COLO668 (cell line): ENCODE measurements around the gene HOXB9.

Experiments used
- DNase-seq: peaks from one replicate; lab custom pipeline; 2025; ENCODE audit not compliant: unreplicated experiment; lab: John Stamatoyannopoulos, UW

Gene HOXB9

GRCh38 chr17:48626245-48627117, at the start of gene HOXB9:
Gene HOXB9 (minus strand): TSS chr17:48626358. CDS start chr17:48626269, 89 bp downstream.
- DNase-seq = peak; percentile 33

DNA sequence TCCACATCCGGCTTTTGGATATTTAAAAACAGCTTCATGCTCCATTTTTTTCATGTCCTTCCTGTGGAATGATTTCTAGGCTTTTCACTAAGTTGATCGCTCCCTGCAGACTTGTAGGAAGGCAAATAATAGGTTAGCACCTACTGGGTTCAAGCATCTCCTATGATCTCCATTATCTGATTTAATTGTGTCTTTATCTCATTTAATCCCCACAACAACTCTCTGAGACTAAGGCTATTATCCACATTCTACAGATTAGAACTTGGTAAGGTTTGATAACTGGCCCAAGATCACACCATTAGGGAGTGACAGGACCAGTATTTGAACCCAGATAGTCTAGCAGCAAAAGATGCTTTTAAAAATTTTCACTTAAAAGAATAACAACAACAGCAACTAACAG, 46.2 kb upstream of the HOXB9 start:
- DNase-seq = no peak

DNA sequence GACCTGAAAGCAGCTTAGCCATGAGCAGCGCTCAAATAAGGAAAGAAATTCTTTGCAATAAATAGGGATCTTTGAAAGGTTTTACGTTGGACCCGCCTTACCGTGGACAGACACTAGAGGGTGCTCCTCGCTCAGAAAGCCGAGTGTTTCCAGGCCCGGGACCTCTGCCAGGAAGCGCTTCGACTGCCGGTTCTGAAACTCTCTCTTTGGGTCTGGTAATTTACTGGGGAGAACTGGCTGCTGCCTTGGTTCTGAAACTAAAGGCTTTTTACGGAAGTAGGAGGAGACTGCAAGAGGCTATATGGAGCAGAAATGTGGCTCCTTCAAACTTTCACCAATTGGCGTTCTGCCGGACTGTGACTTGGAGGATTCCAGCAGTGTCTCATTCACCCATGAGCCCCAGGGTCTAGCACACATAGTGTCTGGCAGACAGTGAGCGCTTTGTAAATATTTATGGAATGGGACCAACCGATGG, 45.6 kb upstream of the HOXB9 start:
- DNase-seq = peak; percentile 30

- no peak for DNase-seq
Observed at GRCh38 chr17:48663134-48663924, 37.2 kb upstream of the HOXB9 start.

DNA sequence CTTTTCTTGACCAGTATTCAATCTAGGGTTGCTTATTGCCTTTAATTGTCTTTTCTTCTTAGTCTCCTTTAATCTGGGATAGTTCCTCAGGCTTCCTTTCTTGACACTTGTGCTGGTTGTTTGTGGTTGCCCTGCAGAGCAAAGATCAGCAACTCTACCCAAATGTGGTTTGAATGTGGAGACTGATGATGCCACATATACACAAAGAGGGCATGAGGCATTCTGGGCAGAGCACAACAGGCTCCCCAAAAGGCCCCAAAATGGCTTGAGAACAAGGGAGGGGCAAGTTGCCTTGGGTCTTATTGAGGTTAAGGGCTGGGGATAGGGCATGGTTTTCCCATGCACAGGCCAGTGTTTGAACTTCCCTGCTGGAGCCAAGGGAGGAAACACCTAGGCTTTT, 29.8 kb upstream of the HOXB9 start:
- no peak for DNase-seq

DNA sequence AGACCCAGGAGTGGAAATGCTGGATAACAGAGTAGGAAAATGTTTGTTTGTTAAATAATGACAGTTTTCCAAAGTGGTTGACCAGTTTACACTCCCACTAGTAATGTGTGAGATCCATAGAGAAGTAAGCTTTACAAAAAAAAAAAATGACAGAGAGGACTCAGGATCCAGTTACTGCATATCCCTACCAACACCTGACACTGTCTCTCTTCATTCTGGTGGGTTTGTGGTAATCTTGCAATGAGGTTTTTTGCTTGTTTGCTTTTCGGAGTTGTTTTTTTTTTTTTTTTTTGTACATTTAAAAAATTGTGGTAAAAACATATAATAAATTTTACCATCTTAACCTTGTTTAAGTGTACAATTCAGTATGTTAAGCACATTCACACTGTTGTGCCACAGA, 23.6 kb upstream of the HOXB9 start:
- no peak for DNase-seq

GRCh38 chr17:48647963-48648245, 21.7 kb upstream of the HOXB9 start:
- DNase-seq = no peak

DNA sequence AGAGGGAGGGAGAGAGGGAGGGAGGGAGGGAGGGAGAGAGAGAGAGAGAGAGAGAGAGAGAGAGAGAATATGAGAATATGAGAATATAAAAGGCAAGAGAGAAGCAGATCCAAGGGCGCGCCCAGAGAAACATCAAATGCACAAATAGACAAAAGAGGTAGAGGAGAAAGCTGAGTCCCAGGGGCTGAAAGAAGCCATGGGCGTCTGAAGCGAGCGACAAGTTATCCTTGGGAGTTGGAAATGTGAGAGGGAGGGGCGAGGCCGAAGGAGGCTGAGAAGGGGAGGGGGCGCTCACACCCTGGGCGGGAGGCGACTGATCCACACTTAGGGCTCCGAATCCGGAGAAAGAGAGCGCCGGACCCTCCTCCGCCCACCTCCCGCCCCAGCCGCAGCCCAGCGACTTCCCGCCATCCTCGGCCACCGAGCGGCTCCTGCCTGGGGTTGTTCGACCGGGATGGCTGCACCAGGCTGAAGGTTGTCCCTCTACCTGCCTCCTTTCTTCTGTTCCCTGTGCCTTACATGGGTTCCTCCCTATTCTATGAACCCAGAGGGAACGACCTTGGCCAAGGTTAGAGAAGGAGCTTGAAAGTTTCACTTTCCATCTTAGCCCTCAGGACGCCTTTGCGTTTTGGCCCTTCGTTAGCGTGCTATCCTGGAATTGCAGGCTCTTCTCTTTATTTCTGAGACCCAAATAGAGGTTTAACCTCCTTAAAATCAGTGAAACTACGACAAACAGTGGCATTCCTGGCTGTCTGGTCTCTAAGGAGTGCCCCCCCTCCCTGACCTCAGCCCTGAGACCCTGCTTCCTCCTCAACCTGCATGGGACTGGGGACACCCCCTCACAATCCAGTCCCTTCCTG, 21.2 kb upstream of the HOXB9 start:
- peak; percentile 6 for DNase-seq

DNA sequence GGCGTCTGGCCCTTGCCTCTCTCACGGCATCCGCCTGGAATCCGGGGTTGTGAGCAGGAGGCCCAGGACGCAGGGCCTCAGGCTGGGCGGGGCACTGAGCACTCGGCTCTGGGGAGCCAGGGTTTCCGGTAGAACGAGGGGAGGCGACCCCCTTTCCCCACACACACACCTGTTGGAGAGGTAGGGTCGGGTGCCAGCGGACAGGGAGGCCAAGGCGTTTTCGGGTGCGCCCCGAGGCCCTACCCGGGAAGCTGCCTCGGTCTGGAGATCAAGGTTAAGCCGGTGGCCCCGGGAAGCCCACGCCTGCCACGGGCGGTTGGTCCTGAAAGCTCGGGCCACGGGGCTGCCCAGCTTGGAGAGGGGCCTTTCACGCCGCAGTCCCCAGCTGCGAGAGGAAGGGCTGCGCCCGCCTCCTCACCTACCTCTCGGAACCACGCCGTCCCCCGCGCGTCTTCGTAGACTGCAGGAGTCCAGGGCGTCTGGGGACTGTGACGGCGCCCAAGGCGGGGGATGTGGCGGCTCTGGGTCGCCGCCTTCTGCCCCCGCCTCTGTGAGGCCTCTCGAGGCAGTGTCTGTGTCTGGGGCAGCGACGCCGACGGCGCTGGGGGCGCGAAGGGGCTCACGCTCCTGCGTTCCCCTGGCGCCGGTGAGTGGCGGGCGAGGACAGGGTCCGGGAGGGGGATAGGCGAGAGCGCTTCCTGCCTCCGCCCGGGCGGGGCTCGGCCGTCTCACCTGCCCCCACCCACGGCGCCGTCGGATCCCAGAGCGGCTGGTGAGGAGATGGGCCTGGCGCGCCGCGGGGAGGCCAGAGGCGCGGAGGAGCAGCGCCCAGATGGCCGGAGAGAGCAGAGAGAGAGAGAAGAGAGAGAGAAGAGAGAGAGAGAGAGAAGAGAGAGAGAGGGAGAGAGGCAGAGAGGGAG, 20.3 kb upstream of the HOXB9 start:
- peak; percentile 23 for DNase-seq

GRCh38 chr17:48645639-48646182, 19.6 kb upstream of the HOXB9 start:
- no peak for DNase-seq

- DNase-seq = no peak
Observed at GRCh38 chr17:48644910-48645557, 18.9 kb upstream of the HOXB9 start.

GRCh38 chr17:48644159-48644558, 18.0 kb upstream of the HOXB9 start:
- DNase-seq = no peak

GRCh38 chr17:48643697-48644012, 17.5 kb upstream of the HOXB9 start:
- no peak for DNase-seq

DNA sequence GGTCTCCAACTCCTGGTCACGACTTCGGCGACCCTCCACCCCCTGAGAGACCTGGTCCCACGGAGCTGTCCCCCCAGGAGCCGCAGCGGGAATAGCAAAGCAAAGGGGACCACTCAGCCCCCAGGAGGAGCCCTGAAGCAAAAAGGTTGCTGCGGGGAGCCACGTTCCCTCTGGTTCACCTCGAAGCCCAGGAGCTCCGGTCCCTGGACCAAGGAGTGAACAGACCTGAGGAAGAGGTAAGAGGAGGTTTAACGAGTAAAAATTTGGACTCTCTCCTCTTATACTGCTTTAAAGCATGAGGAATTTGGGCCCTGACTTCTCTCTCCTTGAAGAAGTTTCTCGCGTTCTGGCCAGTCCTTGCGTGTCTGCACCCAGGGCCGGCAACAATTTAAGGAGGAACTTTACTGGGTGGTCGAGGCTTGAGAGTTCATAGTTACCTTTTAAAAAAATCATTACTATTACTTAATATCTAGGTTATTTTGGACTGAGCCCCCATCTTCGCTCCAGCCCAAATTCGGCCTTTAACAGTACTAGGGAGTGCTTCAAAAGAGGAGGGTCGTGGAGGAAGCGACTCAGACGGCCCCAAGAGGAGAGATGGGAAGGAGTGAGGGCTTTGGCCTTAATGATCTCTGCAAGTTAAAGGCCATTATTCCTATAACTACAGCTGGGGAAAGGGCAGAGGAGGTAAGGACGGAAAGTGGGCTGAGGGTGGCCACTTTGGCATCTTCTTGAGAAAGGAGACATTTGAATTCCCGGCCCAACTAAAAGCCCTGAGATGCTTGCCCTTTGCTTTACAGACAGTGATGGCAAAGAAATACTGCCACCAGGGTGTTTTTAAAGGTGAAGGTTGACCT, 16.9 kb upstream of the HOXB9 start:
- DNase-seq = no peak

GRCh38 chr17:48642059-48642842, 16.1 kb upstream of the HOXB9 start:
- DNase-seq = peak; percentile 11

GRCh38 chr17:48641541-48642058, 15.4 kb upstream of the HOXB9 start:
- no peak for DNase-seq

DNA sequence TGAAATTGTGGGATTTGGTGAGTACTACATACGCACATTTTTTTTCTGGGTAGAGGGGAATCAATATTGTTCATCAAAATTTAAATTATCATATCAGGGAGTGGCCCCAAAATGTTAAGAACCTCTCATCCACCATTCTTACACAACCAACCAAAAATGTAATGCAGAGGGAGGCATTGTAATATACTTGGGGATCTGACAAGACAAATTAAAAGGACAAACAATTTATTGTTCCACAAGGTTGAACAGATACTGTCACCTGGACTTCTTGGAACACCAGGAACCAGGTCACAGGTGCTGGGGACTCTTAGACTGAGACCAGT, 14.7 kb upstream of the HOXB9 start:
- DNase-seq = no peak
